GM12878 (cell line): Measurements from ENCODE around the gene TANC1. TPM values are rescaled to one million over a fixed set of nuclear protein-coding genes. Genes with fewer than 3 reads are reported as not detected.

Experiments used
- ATAC-seq: fragments of 200-7000 bp; cut with Tn5 transposase; 3 replicates; pipeline ENCODE4 v1.9.1; 2020; ENCODE audit warnings: mild to moderate bottlenecking, moderate library complexity
- BruUV-seq: library from RNA; stranded (reverse); fragments of 400-500 nt; replicated peaks from 2 replicates; lab custom pipeline; 2021; lab: Mats Ljungman, UMichigan
- CTCF ChIA-PET: fragments of 300-600 bp; sonication (Branson Sonifier 250); formaldehyde crosslinking; extraction: SDS; loops from one replicate; lab custom pipeline; 2021; ENCODE audit warnings: inconsistent platforms; lab: Yijun Ruan, JAX
- POLR2A ChIA-PET: fragments of 350-600 bp; formaldehyde crosslinking; extraction: SDS; loops from one replicate; lab custom pipeline; 2021; ENCODE audit warnings: inconsistent platforms; lab: Charles Lee
- RAD21 ChIA-PET: fragments of 300-600 bp; sonication (Branson Sonifier 250); formaldehyde crosslinking; loops from one replicate; lab custom pipeline; 2023; ENCODE audit warnings: antibody characterized with exemption; ENCODE audit not compliant: unreplicated experiment; lab: Charles Lee
- SMC1A ChIA-PET: fragments of 300-600 bp; sonication (Branson Sonifier 250); formaldehyde crosslinking; loops from one replicate; lab custom pipeline; 2023; ENCODE audit not compliant: unreplicated experiment, uncharacterized antibody; lab: Charles Lee
- DNase-seq: peaks from one replicate; pipeline ENCODE4 v3.0.0-alpha.2; 2011; ENCODE audit warnings: low read depth, low spot score
- FAIRE-seq: peaks from 3 replicates; lab custom pipeline; 2011; peaks lifted over from hg19 to GRCh38; lab: Jason Lieb, UNC
- H2AFZ ChIP-seq: 2 replicates; pipeline ENCODE4 v1.6.0; 2011; ENCODE audit warnings: low read depth, low read length, control low read depth; ENCODE audit not compliant: control insufficient read depth
- H3K27ac ChIP-seq: 2 replicates; pipeline ENCODE4 v1.5.1; 2011; ENCODE audit warnings: control low read depth; ENCODE audit not compliant: control insufficient read depth, insufficient read depth
- H3K27me3 ChIP-seq, 2 experiments: replicated peaks in 1 of 2; 2 replicates each; pipeline versions ENCODE4 v1.6.0 to v1.6.1; 2011; ENCODE audit warnings: low read length in 1 of 2; ENCODE audit not compliant: control insufficient read depth in 2 of 2, insufficient read depth in 2 of 2
- H3K36me3 ChIP-seq, 2 experiments: 2 replicates each; pipeline ENCODE4 v1.5.1; 2011; ENCODE audit warnings: low read length in 1 of 2; ENCODE audit not compliant: control insufficient read depth in 2 of 2, insufficient read depth in 2 of 2
- H3K4me1 ChIP-seq: 2 replicates; pipeline ENCODE4 v1.6.1; 2011; ENCODE audit warnings: mild to moderate bottlenecking, low read length, moderate library complexity, mixed read lengths; ENCODE audit not compliant: control insufficient read depth, insufficient read depth
- H3K4me2 ChIP-seq: 2 replicates; pipeline ENCODE4 v1.6.0; 2011; ENCODE audit warnings: control low read depth; ENCODE audit not compliant: control insufficient read depth, insufficient read depth
- H3K4me3 ChIP-seq: fragments of 200-600 bp; sonication (generic); 2 replicates; pipeline ENCODE4 v1.5.1; 2016
- H3K79me2 ChIP-seq: 2 replicates; pipeline ENCODE4 v1.6.0; 2011; ENCODE audit warnings: low read length; ENCODE audit not compliant: control insufficient read depth, insufficient read depth
- H3K9ac ChIP-seq: 2 replicates; pipeline ENCODE4 v1.8.0; 2011; ENCODE audit warnings: low read length, control low read depth, mixed read lengths; ENCODE audit not compliant: control insufficient read depth, insufficient read depth
- H3K9me3 ChIP-seq: replicated peaks from 3 replicates; pipeline ENCODE4 v1.5.1; 2011; ENCODE audit warnings: mild to moderate bottlenecking, low read length; ENCODE audit not compliant: control insufficient read depth, insufficient read depth
- H4K20me1 ChIP-seq: 2 replicates; pipeline ENCODE4 v1.6.0; 2011; ENCODE audit not compliant: control insufficient read depth, insufficient read depth
- ELK1 ChIP-seq: IDR thresholded peaks from 2 replicates; pipeline ENCODE4 v1.6.1; 2012; ENCODE audit warnings: low read depth, low read length, improper control_type of control experiment
- FOS ChIP-seq: IDR thresholded peaks from 3 replicates; pipeline ENCODE4 v1.6.1; 2011; ENCODE audit warnings: borderline replicate concordance; ENCODE audit not compliant: insufficient read length; ENCODE audit errors: extremely low read depth
- SMAD5 ChIP-seq: IDR thresholded peaks from 2 replicates; pipeline ENCODE4 v1.6.1; 2016; ENCODE audit warnings: antibody characterized with exemption, low read depth
- YBX1 ChIP-seq: fragments of 450-650 bp; IDR thresholded peaks from 2 replicates; pipeline ENCODE4 v1.6.1; 2016; ENCODE audit warnings: antibody characterized with exemption
- ZBTB40 ChIP-seq: fragments of 450-650 bp; IDR thresholded peaks from 2 replicates; pipeline ENCODE4 v1.6.1; 2016; ENCODE audit warnings: mild to moderate bottlenecking, moderate library complexity, borderline replicate concordance
- ZNF217 ChIP-seq: fragments of 450-650 bp; IDR thresholded peaks from 2 replicates; pipeline ENCODE4 v1.6.1; 2017; ENCODE audit warnings: antibody characterized with exemption, mild to moderate bottlenecking
- WGBS: methylation state at CpG from one replicate; pipeline ENCODE4 v1.1.6; 2016; ENCODE audit warnings: low lambda C conversion rate; ENCODE audit not compliant: insufficient replicate concordance, insufficient coverage; ENCODE audit errors: missing lambda C conversion rate; 5-methylcytosine and 5-hydroxymethylcytosine counted together
- in situ Hi-C: fragments of 300-500 bp; cut with MboI; formaldehyde crosslinking; loops from 9 replicates; pipeline ENCODE4 v1.14.3; 2018; ENCODE audit warnings: mixed read lengths
- intact Hi-C: fragments of 100-400 bp; cut with micrococcal nuclease; formaldehyde crosslinking; loops from one replicate; pipeline ENCODE4 v1.14.2; 2022; ENCODE audit not compliant: unreplicated experiment
- polyA plus RNA-seq, 11 experiments: library from polyadenylated mRNA; depleted of rRNA in 4 of 11; unstranded in 6 of 11; stranded (reverse) in 5 of 11; fragments of >200 nt; fragmentation: Nextera tagmentation in 4 of 11; fragmentation: Illumina TruSeq in 1 of 11; extraction: Ambion mirVana in 4 of 11; extraction: Trizol in 1 of 11; gene quantifications; 1 replicate in 1 of 11; 2 replicates in 10 of 11; pipeline versions ENCODE4 v1.2.1 to v1.2.3, GENCODE V29; 2011 to 2016; ENCODE audit warnings: inconsistent platforms in 2 of 11, missing spikeins in 2 of 11, low read depth in 1 of 11
- total RNA-seq, 4 experiments: library from RNA; depleted of rRNA in 3 of 4; stranded (reverse); fragments of >200 nt in 3 of 4; fragmentation: Illumina TruSeq in 1 of 4; extraction: Trizol in 1 of 4; gene quantifications; 2 replicates each; pipeline versions ENCODE4 v1.2.1 to v1.2.3, GENCODE V29; 2013 to 2021

TANC1 gene
- total and polyA plus RNA-seq, 10 of the 15 experiments (the other 5 are each of a cell fraction or from before 2014, with no cell fraction given): 0.05 to 5.0 (median 0.34) TPM

GRCh38 chr2:159076241-159076640 lies 107.8 kb downstream of the TANC1 start:
- no peak overlapping the region for H3K9ac ChIP-seq
- no peak overlapping the region for H3K4me3 ChIP-seq
- in situ Hi-C loops: no loop called here
- no peaks in the 10 kb centered on the region for H3K79me2 ChIP-seq
- H3K4me1 ChIP-seq: no peaks in the 10 kb centered on the region
- RAD21 ChIA-PET: no interaction called here
- TF ChIP-seq YBX1: no peak
- no peak for TF ChIP-seq SMAD5
- no peak for TF ChIP-seq ZBTB40
- no peak for TF ChIP-seq ZNF217
- no peak for TF ChIP-seq FOS
- TF ChIP-seq ELK1: no peak
- TF ChIP-seq, all 136 proteins: peak for 0
- H3K4me2 ChIP-seq: no peak overlapping the region
- no peak for DNase-seq
- no peak for ATAC-seq
- CTCF ChIA-PET: interaction anchor here (0.6 kb wide), 1 partner anchor 17 kb away, joined by 3 read pairs; no protein-coding TSS in a partner anchor
- H2AFZ ChIP-seq: no peak overlapping the region
- H3K36me3 ChIP-seq: no peaks in the 10 kb centered on the region
- H3K9me3 ChIP-seq: no peaks in the 10 kb centered on the region
- intact Hi-C loops: no loop called here
- no peak for FAIRE-seq
- H3K27me3 ChIP-seq: no peaks in the 10 kb centered on the region
- no peak overlapping the region for H3K27ac ChIP-seq
- no TSS peak for BruUV-seq
- SMC1A ChIA-PET: interaction anchor here (0.8 kb wide), 1 partner anchor 8 kb away, joined by 3 read pairs; no protein-coding TSS in a partner anchor
- 55% methylated on average over 2 of the region's 2 CpGs for WGBS
- POLR2A ChIA-PET: no interaction called here
- no peaks in the 10 kb centered on the region for H4K20me1 ChIP-seq
